ENCODE results near the gene TTLL1. TPM values are rescaled to one million over a fixed set of nuclear protein-coding genes. Genes with fewer than 3 reads are reported as not detected.
A peak's percentile ranks its signal among the peaks of the same experiment; 100 is the strongest.

Gene TTLL1
- total RNA-seq, 2 donors from 2014 or later = 8.8 to 22.3 TPM

- intact Hi-C loops (cut with DNase I) = no loop called here
- 77% methylated on average over 2 of the region's 2 CpGs for WGBS
- H3K4me1 ChIP-seq (replicated peaks) = peaks cover 16% of the 10 kb centered on the region
- H3K36me3 ChIP-seq = no peaks in the 10 kb centered on the region
- H3K27ac ChIP-seq = no peak overlapping the region
- DNase-seq (ENCODE audit: low spot score) = no peak
- no peaks in the 10 kb centered on the region for H3K27me3 ChIP-seq (replicated peaks; ENCODE audit: insufficient read depth)
- TF ChIP-seq CTCF (IDR thresholded peaks at IDR 0.05) = no peak
- TF ChIP-seq POLR2A (IDR thresholded peaks at IDR 0.05) = no peak
- no peak for TF ChIP-seq POLR2AphosphoS5 (IDR thresholded peaks at IDR 0.05)
- H3K9me3 ChIP-seq = no peaks in the 10 kb centered on the region
- no peak overlapping the region for H3K4me3 ChIP-seq
Observed at GRCh38 chr22:43005106-43005505, 84.1 kb downstream of the TTLL1 start.

GRCh38 chr22:43004362-43005035, 84.7 kb downstream of the TTLL1 start:
- no peak overlapping the region for H3K4me3 ChIP-seq
- TF ChIP-seq POLR2A (IDR thresholded peaks at IDR 0.05) (no peak), POLR2AphosphoS5 (IDR thresholded peaks at IDR 0.05) (no peak), CTCF (IDR thresholded peaks at IDR 0.05) (no peak)
- H3K27me3 ChIP-seq (replicated peaks; ENCODE audit: insufficient read depth) = no peaks in the 10 kb centered on the region
- H3K36me3 ChIP-seq = no peaks in the 10 kb centered on the region
- intact Hi-C loops (cut with DNase I) = no loop called here
- no peak overlapping the region for H3K27ac ChIP-seq
- peaks cover 16% of the 10 kb centered on the region for H3K4me1 ChIP-seq (replicated peaks)
- no peaks in the 10 kb centered on the region for H3K9me3 ChIP-seq
- no peak for DNase-seq (ENCODE audit: low spot score)
- WGBS = 54% methylated on average over 13 of the region's 13 CpGs

- H3K4me3 ChIP-seq = no peak overlapping the region
- no peaks in the 10 kb centered on the region for H3K9me3 ChIP-seq
- peaks cover 14% of the 10 kb centered on the region for H3K4me1 ChIP-seq (replicated peaks)
- TF ChIP-seq POLR2A (IDR thresholded peaks at IDR 0.05) (no peak), POLR2AphosphoS5 (IDR thresholded peaks at IDR 0.05) (no peak), CTCF (IDR thresholded peaks at IDR 0.05) (no peak)
- H3K27ac ChIP-seq = peak overlapping the region; percentile 71 to 78
- no peak for DNase-seq (ENCODE audit: low spot score)
- no peaks in the 10 kb centered on the region for H3K27me3 ChIP-seq (replicated peaks; ENCODE audit: insufficient read depth)
- H3K36me3 ChIP-seq = no peaks in the 10 kb centered on the region
- WGBS = 66% methylated on average over 5 of the region's 5 CpGs
- intact Hi-C loops (cut with DNase I) = no loop called here
Observed at GRCh38 chr22:43002202-43002586, 87.0 kb downstream of the TTLL1 start.

GRCh38 chr22:43001271-43002201, 87.7 kb downstream of the TTLL1 start:
- peak overlapping the region; percentile 71 to 78 for H3K27ac ChIP-seq
- DNase-seq (ENCODE audit: low spot score) = no peak
- 36% methylated on average over 3 of the region's 3 CpGs for WGBS

More at GRCh38 chr22:43001271-43002201, 87.7 kb downstream of the TTLL1 start:
- intact Hi-C loops (cut with DNase I) = no loop called here
- Histone ChIP-seq H3K4me1 (replicated peaks) (peaks cover 21% of the 10 kb centered on the region), H3K36me3 (no peaks in the 10 kb centered on the region), H3K9me3 (no peaks in the 10 kb centered on the region), H3K4me3 (no peak overlapping the region), H3K27me3 (replicated peaks; ENCODE audit: insufficient read depth) (no peaks in the 10 kb centered on the region)
- TF ChIP-seq POLR2A (IDR thresholded peaks at IDR 0.05) (no peak), CTCF (IDR thresholded peaks at IDR 0.05) (no peak), POLR2AphosphoS5 (IDR thresholded peaks at IDR 0.05) (no peak)
